Right kidney (tissue), 1 donor: ENCODE data around the gene ARHGEF17.
A peak's percentile ranks its signal among the peaks of the same experiment; 100 is the strongest.

ENCODE experiments used
- DNase-seq: peaks from one replicate; pipeline ENCODE4 v3.0.0-alpha.2; 2016

Gene ARHGEF17

GRCh38 chr11:73326929-73327811 is 19.1 kb downstream of the ARHGEF17 start:
- DNase-seq: no peak

GRCh38 chr11:73327812-73328364 is 19.8 kb downstream of the ARHGEF17 start:
- DNase-seq: no peak

- no peak for DNase-seq
These were observed 22.6 kb downstream of the ARHGEF17 start for GRCh38 chr11:73330569-73331093.

GRCh38 chr11:73331138-73331916 is 23.3 kb downstream of the ARHGEF17 start:
- peak; percentile 70 for DNase-seq

- DNase-seq: no peak
These were observed 25.1 kb downstream of the ARHGEF17 start for GRCh38 chr11:73333173-73333572.

GRCh38 chr11:73333640-73334383 is 25.7 kb downstream of the ARHGEF17 start:
- DNase-seq: no peak

- DNase-seq: no peak
These were observed 26.5 kb downstream of the ARHGEF17 start for GRCh38 chr11:73334384-73335203.

- peak; percentile 78 for DNase-seq
These were observed 27.3 kb downstream of the ARHGEF17 start for GRCh38 chr11:73335204-73335923.

GRCh38 chr11:73337846-73338245 is 29.8 kb downstream of the ARHGEF17 start:
- no peak for DNase-seq

- DNase-seq: no peak
These were observed 30.2 kb downstream of the ARHGEF17 start for GRCh38 chr11:73338279-73338678.

GRCh38 chr11:73340164-73340563 is 32.1 kb downstream of the ARHGEF17 start:
- no peak for DNase-seq

- no peak for DNase-seq
These were observed 34.6 kb downstream of the ARHGEF17 start for GRCh38 chr11:73342633-73343032.

- DNase-seq: peak; percentile 15
These were observed 35.2 kb downstream of the ARHGEF17 start for GRCh38 chr11:73343076-73343873.

GRCh38 chr11:73344191-73344607 is 36.1 kb downstream of the ARHGEF17 start:
- DNase-seq: no peak

GRCh38 chr11:73345481-73346160 is 37.5 kb downstream of the ARHGEF17 start:
- no peak for DNase-seq

- DNase-seq: no peak
These were observed 38.3 kb downstream of the ARHGEF17 start for GRCh38 chr11:73346186-73346935.

GRCh38 chr11:73347067-73347466 is 39.0 kb downstream of the ARHGEF17 start:
- no peak for DNase-seq

- no peak for DNase-seq
These were observed 40.8 kb downstream of the ARHGEF17 start for GRCh38 chr11:73348838-73349237.
